Measurements from ENCODE around the gene PILRA. TPM values are rescaled to one million over a fixed set of nuclear protein-coding genes. Genes with fewer than 3 reads are reported as not detected.

Gene PILRA
- total RNA-seq, 1 donor from 2014 or later = not detected

DNA sequence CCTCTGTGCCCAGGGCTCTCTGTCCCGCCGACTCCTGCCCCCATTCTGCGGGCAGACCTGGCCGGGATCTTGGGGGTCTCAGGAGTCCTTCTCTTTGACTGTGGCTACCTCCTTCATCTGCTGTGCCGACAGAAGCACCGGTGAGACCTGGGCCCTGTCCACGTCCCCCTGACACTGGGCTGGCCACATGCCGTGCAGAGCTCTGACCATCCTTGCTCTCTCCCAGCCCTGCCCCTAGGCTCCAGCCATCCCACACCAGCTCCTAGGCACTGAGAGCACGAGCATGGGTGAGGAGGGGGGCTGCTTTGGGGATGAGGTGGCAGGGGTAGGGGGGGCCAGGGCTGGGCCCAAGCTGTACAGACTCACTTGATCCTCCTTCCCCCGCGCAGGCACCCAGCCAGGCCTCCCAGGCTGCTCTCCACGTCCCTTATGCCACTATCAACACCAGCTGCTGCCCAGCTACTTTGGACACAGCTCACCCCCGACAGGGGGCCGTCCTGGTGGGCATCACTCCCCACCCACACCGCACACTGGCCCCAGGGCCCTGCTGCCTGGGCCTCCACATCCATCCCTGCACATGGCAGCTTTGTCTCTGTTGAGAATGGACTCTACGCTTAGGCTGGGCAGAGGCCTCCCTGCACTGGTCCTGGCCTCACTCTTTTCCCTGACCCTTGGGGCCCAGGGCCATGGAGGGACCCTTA, 20.2 kb upstream of the PILRA start:
- Histone ChIP-seq H3K36me3 (ENCODE audit: control insufficient read depth, insufficient read depth, low read length) (peaks cover 7% of the 10 kb centered on the region), H3K27me3 (ENCODE audit: control insufficient read depth, insufficient read depth, low read length) (no peaks in the 10 kb centered on the region), H3K4me3 (ENCODE audit: low read depth, low read length) (no peak overlapping the region)
- no peak for DNase-seq (ENCODE audit: low read depth)
- TF ChIP-seq, protein P1, sequence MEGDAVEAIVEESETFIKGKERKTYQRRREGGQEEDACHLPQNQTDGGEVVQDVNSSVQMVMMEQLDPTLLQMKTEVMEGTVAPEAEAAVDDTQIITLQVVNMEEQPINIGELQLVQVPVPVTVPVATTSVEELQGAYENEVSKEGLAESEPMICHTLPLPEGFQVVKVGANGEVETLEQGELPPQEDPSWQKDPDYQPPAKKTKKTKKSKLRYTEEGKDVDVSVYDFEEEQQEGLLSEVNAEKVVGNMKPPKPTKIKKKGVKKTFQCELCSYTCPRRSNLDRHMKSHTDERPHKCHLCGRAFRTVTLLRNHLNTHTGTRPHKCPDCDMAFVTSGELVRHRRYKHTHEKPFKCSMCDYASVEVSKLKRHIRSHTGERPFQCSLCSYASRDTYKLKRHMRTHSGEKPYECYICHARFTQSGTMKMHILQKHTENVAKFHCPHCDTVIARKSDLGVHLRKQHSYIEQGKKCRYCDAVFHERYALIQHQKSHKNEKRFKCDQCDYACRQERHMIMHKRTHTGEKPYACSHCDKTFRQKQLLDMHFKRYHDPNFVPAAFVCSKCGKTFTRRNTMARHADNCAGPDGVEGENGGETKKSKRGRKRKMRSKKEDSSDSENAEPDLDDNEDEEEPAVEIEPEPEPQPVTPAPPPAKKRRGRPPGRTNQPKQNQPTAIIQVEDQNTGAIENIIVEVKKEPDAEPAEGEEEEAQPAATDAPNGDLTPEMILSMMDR (IDR thresholded peaks at IDR 0.05; ENCODE audit: insufficient read depth, low read length, poor library complexity, severe bottlenecking) = no peak

DNA sequence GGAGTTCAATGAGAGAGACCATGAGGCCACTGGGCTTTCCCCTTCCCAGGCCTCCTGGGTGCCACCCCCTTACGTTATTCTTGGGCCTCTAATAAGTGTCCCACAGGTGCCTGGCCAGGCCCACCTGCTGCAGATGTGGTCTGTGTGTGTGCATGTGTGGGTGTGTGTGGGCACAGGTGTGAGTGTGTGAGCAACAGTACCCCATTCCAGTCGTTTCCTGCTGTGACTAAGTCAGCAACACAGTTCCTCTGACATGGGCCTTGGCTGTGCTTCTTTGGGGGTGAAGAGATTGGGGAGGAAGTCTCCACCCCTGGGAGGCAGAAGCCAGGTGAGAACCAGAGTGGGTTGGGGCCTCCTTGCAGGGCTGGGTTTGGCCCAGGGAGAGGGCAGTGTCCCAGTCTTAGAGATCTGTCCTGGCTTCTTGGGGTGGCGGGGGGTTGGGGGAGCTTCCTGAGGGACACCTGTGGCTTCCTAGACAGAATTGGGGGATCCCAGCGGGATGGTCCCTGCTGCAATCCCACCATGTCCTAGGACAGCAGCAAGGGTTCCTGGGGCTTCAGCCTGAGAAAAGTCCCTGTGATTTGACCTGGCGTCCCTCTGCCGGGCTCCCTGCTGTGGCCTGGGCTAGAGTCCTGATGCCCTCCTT, 19.5 kb upstream of the PILRA start:
- TF ChIP-seq, protein P1 (IDR thresholded peaks at IDR 0.05; ENCODE audit: insufficient read depth, low read length, poor library complexity, severe bottlenecking) = no peak
- Histone ChIP-seq H3K4me3 (ENCODE audit: low read depth, low read length) (no peak overlapping the region), H3K36me3 (ENCODE audit: control insufficient read depth, insufficient read depth, low read length) (peaks cover 7% of the 10 kb centered on the region), H3K27me3 (ENCODE audit: control insufficient read depth, insufficient read depth, low read length) (no peaks in the 10 kb centered on the region)
- DNase-seq (ENCODE audit: low read depth) = no peak

DNA sequence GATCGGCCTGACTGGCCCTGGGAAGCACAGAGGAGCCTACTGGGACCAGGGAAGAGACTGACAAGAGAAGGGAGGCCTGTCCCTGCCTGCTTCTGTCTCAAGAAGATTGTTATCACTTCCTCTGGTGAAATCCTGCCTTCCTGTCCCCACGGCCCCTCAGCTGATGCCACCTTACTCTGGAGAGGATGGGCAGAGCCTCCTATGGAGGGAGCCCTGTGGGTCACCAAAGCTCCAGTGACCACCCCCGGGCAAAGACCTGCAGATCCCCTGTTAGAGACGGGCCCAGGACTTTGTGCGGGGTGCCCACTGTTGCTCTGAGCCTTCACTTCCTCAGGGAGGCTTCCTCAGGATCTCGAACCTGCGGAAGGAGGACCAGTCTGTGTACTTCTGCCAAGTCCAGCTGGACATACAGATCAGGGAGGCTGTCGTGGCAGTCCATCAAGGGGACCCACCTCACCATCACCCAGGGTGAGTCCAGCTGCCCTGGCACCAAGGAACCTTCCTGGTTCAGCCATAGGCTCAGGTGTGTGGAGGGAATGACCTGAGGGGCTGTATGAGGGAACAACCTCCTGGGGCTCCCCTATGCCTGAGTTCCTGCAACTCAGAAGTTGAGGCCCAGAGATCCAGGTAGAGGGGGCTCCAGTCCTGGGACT, 16.7 kb upstream of the PILRA start:
- H3K4me3 ChIP-seq (ENCODE audit: low read depth, low read length) = no peak overlapping the region
- DNase-seq (ENCODE audit: low read depth) = no peak
- TF ChIP-seq, protein P1 (IDR thresholded peaks at IDR 0.05; ENCODE audit: insufficient read depth, low read length, poor library complexity, severe bottlenecking) = no peak
- no peaks in the 10 kb centered on the region for H3K27me3 ChIP-seq (ENCODE audit: control insufficient read depth, insufficient read depth, low read length)
- peaks cover 4% of the 10 kb centered on the region for H3K36me3 ChIP-seq (ENCODE audit: control insufficient read depth, insufficient read depth, low read length)

DNA sequence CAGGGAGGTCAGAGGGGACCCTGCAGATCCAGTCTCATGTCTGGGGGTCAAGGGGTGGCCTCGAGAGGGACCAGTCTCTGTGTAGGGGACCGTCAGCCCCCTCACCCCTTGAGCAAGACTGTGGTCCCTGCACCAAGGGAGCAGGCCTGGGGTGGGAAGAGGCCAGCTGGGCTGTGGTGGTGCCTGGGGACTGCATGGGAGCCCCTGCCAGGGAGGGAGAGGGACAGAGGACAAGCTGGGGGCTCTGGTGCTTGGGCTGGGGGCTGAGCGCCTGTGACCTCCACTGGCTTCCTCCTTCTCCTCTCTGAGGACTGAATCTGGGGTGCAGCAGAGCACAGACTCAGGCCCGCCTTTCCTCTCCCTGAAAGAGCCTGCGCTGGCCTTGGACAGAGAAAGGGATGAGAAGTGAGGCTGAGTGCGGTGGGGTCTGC, 16.1 kb upstream of the PILRA start:
- no peak for DNase-seq (ENCODE audit: low read depth)
- Histone ChIP-seq H3K36me3 (ENCODE audit: control insufficient read depth, insufficient read depth, low read length) (peaks cover 3% of the 10 kb centered on the region), H3K27me3 (ENCODE audit: control insufficient read depth, insufficient read depth, low read length) (no peaks in the 10 kb centered on the region), H3K4me3 (ENCODE audit: low read depth, low read length) (no peak overlapping the region)
- TF ChIP-seq, protein P1 (IDR thresholded peaks at IDR 0.05; ENCODE audit: insufficient read depth, low read length, poor library complexity, severe bottlenecking) = no peak

DNA sequence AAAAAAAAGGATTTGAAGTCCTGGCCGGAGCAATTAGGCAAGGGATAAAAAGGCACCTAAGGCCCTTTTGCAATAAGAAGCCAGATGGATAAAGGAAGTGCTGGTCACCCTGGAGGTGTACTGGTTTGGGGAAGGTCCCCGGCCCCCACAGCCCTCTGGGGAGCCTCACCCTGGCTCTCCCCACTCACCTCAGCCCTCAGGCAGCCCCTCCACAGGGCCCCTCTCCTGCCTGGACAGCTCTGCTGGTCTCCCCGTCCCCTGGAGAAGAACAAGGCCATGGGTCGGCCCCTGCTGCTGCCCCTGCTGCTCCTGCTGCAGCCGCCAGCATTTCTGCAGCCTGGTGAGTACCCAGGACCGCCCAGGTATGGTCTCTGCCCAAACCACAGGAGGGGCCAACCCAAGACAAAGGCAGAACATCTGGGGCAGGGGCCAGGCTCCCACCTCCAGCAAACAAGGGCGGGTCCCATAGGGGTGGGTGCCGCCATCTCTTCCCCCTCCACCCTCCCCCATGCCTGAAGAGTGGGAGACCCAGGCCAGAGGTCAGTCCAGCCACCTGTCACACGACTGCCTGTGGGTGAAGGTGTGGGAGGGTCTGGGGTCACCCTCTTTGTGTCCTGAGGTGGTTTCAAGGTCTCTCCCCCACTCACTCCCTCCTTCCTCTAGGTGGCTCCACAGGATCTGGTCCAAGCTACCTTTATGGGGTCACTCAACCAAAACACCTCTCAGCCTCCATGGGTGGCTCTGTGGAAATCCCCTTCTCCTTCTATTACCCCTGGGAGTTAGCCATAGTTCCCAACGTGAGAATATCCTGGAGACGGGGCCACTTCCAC, 15.0 kb upstream of the PILRA start, which contains the start of gene PILRB:
PILRB (plus strand) TSS at position 91 of the 830 bp plus-strand sequence; CDS start at position 277, 186 bp downstream.
- DNase-seq (ENCODE audit: low read depth) = no peak
- TF ChIP-seq, protein P1 (IDR thresholded peaks at IDR 0.05; ENCODE audit: insufficient read depth, low read length, poor library complexity, severe bottlenecking) = no peak
- H3K4me3 ChIP-seq (ENCODE audit: low read depth, low read length) = no peak within 1 kb of the TSS
- H3K36me3 ChIP-seq (ENCODE audit: control insufficient read depth, insufficient read depth, low read length) = peaks cover 3% of the 10 kb centered on the region
- no peaks in the 10 kb centered on the region for H3K27me3 ChIP-seq (ENCODE audit: control insufficient read depth, insufficient read depth, low read length)
